ENCODE data around the gene PCCA. TPM values are rescaled to one million over a fixed set of nuclear protein-coding genes. Genes with fewer than 3 reads are reported as not detected.
A peak's percentile ranks its signal among the peaks of the same experiment; 100 is the strongest.

The PCCA gene
- total and polyA plus RNA-seq, 12 donors: 27.6 to 176 (median 97.7) TPM

DNA sequence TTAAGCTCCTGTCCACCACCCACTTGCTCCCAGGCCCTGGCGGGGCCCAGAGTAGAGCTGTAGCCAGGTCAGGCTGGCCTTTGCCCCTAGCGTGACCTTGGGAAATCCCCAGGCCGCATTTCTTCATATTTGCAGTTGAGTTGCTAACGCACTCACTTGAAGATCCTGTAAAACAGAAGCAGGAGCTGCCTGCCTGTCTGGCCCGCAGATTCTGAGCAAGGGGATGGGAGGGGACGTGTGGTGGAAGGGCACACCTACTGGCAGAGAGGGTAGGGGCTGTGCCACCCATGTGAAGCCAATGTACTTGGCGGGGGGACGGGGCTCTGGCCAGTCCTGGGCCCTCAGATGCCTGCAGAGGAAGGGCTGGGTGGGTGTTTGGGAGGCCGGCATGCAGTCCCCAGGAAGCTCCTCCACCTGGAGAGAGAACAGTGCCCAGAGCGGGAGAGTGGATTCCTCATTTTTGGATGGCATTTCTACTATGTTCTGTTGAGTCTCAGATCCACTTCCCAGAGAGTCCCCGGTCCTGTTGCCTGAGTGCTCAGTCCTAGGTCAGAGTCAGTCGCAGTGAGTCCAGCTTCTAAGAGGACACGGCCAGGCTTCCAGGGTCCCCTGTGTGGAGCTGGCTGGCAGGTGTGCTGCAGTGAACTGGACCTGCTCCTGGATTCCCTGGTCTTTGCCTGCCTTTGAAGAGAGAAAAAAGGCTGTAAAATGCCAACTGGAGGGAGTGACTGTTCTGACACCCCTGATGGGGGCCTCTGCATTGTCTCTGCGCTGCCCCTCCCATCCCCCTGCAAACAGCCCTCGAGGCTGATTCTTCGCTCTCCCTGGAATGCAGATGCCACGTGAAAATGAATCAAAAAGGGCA lies 436.8 kb downstream of the PCCA start:
- H3K27me3 ChIP-seq: no peaks in the 10 kb centered on the region
- no peak overlapping the region for H3K4me3 ChIP-seq
- H3K36me3 ChIP-seq (replicated peaks in 1 of 2): peaks cover 0 to 4% of the 10 kb centered on the region in 2 donors
- intact Hi-C loops (cut with DNase I): no loop called here
- no peak for DNase-seq
- TF ChIP-seq, protein P1, sequence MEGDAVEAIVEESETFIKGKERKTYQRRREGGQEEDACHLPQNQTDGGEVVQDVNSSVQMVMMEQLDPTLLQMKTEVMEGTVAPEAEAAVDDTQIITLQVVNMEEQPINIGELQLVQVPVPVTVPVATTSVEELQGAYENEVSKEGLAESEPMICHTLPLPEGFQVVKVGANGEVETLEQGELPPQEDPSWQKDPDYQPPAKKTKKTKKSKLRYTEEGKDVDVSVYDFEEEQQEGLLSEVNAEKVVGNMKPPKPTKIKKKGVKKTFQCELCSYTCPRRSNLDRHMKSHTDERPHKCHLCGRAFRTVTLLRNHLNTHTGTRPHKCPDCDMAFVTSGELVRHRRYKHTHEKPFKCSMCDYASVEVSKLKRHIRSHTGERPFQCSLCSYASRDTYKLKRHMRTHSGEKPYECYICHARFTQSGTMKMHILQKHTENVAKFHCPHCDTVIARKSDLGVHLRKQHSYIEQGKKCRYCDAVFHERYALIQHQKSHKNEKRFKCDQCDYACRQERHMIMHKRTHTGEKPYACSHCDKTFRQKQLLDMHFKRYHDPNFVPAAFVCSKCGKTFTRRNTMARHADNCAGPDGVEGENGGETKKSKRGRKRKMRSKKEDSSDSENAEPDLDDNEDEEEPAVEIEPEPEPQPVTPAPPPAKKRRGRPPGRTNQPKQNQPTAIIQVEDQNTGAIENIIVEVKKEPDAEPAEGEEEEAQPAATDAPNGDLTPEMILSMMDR (IDR thresholded peaks at IDR 0.05): no peak
- no peak for TF ChIP-seq POLR2A (IDR thresholded peaks at IDR 0.05)
- H3K9me3 ChIP-seq (replicated peaks in 1 of 3): no peaks in the 10 kb centered on the region
- no peak overlapping the region for H3K27ac ChIP-seq
- 88 to 94% (median 92%) methylated on average over 9 to 17 of the region's 17 CpGs for WGBS, 4 donors
- H3K4me1 ChIP-seq (replicated peaks in 1 of 2): peaks cover 0 to 3% of the 10 kb centered on the region in 2 donors

DNA sequence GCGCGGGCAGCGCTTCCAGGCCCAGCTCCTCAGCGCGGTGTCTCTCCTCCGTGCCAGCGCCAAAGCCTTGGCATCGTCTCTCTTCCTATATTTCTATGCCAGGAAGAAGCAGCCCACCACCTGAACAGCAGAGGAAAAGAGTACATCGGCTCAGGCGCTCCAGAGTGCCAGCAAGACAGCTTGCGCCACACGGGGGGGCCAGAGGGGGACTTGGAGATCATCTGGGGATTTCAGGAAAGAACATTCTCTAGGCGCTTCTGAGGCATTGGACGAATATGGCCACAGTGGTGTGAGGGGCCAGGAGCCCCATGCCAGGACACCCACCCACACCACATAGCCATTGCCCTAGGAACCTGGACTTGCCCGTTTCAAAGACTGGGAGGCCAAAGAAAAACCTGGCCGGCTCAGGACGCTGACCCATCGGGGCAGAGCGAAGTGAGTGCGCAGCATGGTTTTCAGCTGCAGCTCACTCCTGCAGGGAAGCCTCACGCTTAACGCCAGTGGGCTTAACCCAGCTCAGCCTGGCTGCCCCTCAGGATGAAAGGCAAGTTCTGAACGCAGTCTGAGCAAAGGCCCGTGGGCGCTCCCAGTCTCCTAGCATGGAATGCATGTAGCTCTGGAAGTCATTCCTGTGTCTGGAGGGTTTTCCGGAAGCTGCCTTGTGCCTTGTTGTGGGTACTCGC lies 437.6 kb downstream of the PCCA start:
- intact Hi-C loops (cut with DNase I): no loop called here
- peaks cover 0 to 3% of the 10 kb centered on the region in 2 donors for H3K4me1 ChIP-seq (replicated peaks in 1 of 2)
- no peak overlapping the region for H3K27ac ChIP-seq
- TF ChIP-seq, protein P1 (IDR thresholded peaks at IDR 0.05): no peak
- no peak for TF ChIP-seq POLR2A (IDR thresholded peaks at IDR 0.05)
- H3K4me3 ChIP-seq: no peak overlapping the region
- H3K36me3 ChIP-seq (replicated peaks in 1 of 2): peaks cover 0 to 4% of the 10 kb centered on the region in 2 donors
- no peak for DNase-seq
- no peaks in the 10 kb centered on the region for H3K27me3 ChIP-seq
- 90 to 98% (median 92%) methylated on average over 19 to 27 of the region's 27 CpGs for WGBS, 4 donors
- no peaks in the 10 kb centered on the region for H3K9me3 ChIP-seq (replicated peaks in 1 of 3)

DNA sequence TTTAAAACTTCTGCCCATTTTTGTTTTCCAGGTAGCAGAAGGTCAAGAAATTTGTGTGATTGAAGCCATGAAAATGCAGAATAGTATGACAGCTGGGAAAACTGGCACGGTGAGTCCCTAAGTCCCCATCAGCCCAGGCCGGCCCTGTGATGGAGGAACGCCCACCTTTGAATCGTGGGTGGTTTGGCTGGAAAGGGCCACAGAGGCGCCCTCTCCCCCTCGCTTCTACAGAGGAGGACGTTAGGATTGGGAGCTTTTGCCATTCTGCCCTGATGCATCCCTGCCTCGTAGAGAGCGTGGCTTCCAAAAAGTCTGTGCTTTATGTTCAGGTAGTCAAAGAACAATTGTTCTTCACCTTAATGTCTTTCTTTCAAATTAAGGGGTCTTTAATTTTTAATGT lies 438.8 kb downstream of the PCCA start:
- Histone ChIP-seq H3K4me3 (no peak overlapping the region), H3K27ac (no peak overlapping the region), H3K27me3 (no peaks in the 10 kb centered on the region), H3K36me3 (replicated peaks in 1 of 2) (peaks cover 0 to 4% of the 10 kb centered on the region in 2 donors), H3K9me3 (replicated peaks in 1 of 3) (no peaks in the 10 kb centered on the region), H3K4me1 (replicated peaks in 1 of 2) (peaks cover 0 to 3% of the 10 kb centered on the region in 2 donors)
- DNase-seq: peak in 1 of 7 donors; percentile 24
- intact Hi-C loops (cut with DNase I): no loop called here
- 93 to 97% (median 95%) methylated on average over 9 of the region's 9 CpGs for WGBS, 4 donors
- no peak for TF ChIP-seq POLR2A (IDR thresholded peaks at IDR 0.05)
- TF ChIP-seq, protein P1 (IDR thresholded peaks at IDR 0.05): no peak

- Histone ChIP-seq H3K4me1 (replicated peaks in 1 of 2) (peaks cover 0 to 3% of the 10 kb centered on the region in 2 donors), H3K36me3 (replicated peaks in 1 of 2) (peaks cover 0 to 4% of the 10 kb centered on the region in 2 donors), H3K9me3 (replicated peaks in 1 of 3) (no peaks in the 10 kb centered on the region), H3K27me3 (no peaks in the 10 kb centered on the region), H3K27ac (no peak overlapping the region), H3K4me3 (no peak overlapping the region)
- TF ChIP-seq POLR2A (IDR thresholded peaks at IDR 0.05): no peak
- TF ChIP-seq, protein P1 (IDR thresholded peaks at IDR 0.05): no peak
- peak in 1 of 7 donors; percentile 14 for DNase-seq
- intact Hi-C loops (cut with DNase I): no loop called here
- WGBS, 4 donors: 94 to 97% (median 96%) methylated on average over 9 of the region's 9 CpGs
Measured at GRCh38 chr13:100528353-100528752, 439.5 kb downstream of the PCCA start.

Measured in adrenal gland (tissue), 12 donors.